ENCODE measurements around the gene TMED3.
"Not testable (repeated sequence)": the region's sequence is repeated elsewhere in the genome, so short reads cannot be mapped to it uniquely, and the experiment has no call there.

The TMED3 gene

GRCh38 chr15:79314811-79315210 is 3.9 kb downstream of the TMED3 start:
- TF ChIP-seq CTCF (IDR thresholded peaks at IDR 0.05), result no peak
- no peaks in the 10 kb centered on the region for H3K9me3 ChIP-seq (ENCODE audit: control insufficient read depth, low read length)
- H3K4me1 ChIP-seq, result no peaks in the 10 kb centered on the region
- H3K27me3 ChIP-seq (ENCODE audit: control insufficient read depth, insufficient read depth, low read length), result no peaks in the 10 kb centered on the region
- no peak overlapping the region for H3K4me3 ChIP-seq (ENCODE audit: low read depth, low read length)
- H3K79me2 ChIP-seq, result no peaks in the 10 kb centered on the region
- H2AFZ ChIP-seq, result no peak overlapping the region
- no peaks in the 10 kb centered on the region for H3K36me3 ChIP-seq (ENCODE audit: control insufficient read depth, insufficient read depth, low read length)
- H3K4me2 ChIP-seq (ENCODE audit: low read length), result no peak overlapping the region
- H3K9ac ChIP-seq, result no peak overlapping the region
- H3K27ac ChIP-seq, result no peak overlapping the region

GRCh38 chr15:79315623-79316328 is 4.9 kb downstream of the TMED3 start:
- Histone ChIP-seq H3K9me3 (ENCODE audit: control insufficient read depth, low read length) (no peaks in the 10 kb centered on the region), H3K36me3 (ENCODE audit: control insufficient read depth, insufficient read depth, low read length) (no peaks in the 10 kb centered on the region), H3K4me3 (ENCODE audit: low read depth, low read length) (no peak overlapping the region), H3K79me2 (no peaks in the 10 kb centered on the region), H2AFZ (no peak overlapping the region), H3K4me2 (ENCODE audit: low read length) (no peak overlapping the region), H3K9ac (no peak overlapping the region), H3K27me3 (ENCODE audit: control insufficient read depth, insufficient read depth, low read length) (no peaks in the 10 kb centered on the region), H3K4me1 (no peaks in the 10 kb centered on the region), H3K27ac (no peak overlapping the region)
- no peak for TF ChIP-seq CTCF (IDR thresholded peaks at IDR 0.05)

- no peak overlapping the region for H3K9ac ChIP-seq
Observed at GRCh38 chr15:79316864-79317263, 6.0 kb downstream of the TMED3 start.

GRCh38 chr15:79319973-79320372 is 9.1 kb downstream of the TMED3 start:
- not testable (repeated sequence) for H3K4me2 ChIP-seq (ENCODE audit: low read length); H3K27me3 ChIP-seq (ENCODE audit: control insufficient read depth, insufficient read depth, low read length); H3K4me3 ChIP-seq (ENCODE audit: low read depth, low read length); H3K9me3 ChIP-seq (ENCODE audit: control insufficient read depth, low read length); H3K4me1 ChIP-seq; H3K79me2 ChIP-seq; H3K9ac ChIP-seq; H3K36me3 ChIP-seq (ENCODE audit: control insufficient read depth, insufficient read depth, low read length); H3K27ac ChIP-seq; H2AFZ ChIP-seq

More at GRCh38 chr15:79316864-79317263, 6.0 kb downstream of the TMED3 start:
- H3K9me3 ChIP-seq (ENCODE audit: control insufficient read depth, low read length), result no peaks in the 10 kb centered on the region
- no peak overlapping the region for H3K4me2 ChIP-seq (ENCODE audit: low read length)
- H2AFZ ChIP-seq, result no peak overlapping the region
- H3K27ac ChIP-seq, result no peak overlapping the region
- H3K4me1 ChIP-seq, result no peaks in the 10 kb centered on the region
- H3K27me3 ChIP-seq (ENCODE audit: control insufficient read depth, insufficient read depth, low read length), result no peaks in the 10 kb centered on the region
- no peaks in the 10 kb centered on the region for H3K36me3 ChIP-seq (ENCODE audit: control insufficient read depth, insufficient read depth, low read length)
- TF ChIP-seq CTCF (IDR thresholded peaks at IDR 0.05), result no peak
- no peak overlapping the region for H3K4me3 ChIP-seq (ENCODE audit: low read depth, low read length)
- no peaks in the 10 kb centered on the region for H3K79me2 ChIP-seq

GRCh38 chr15:79321876-79322275 is 11.0 kb downstream of the TMED3 start:
- Histone ChIP-seq H3K4me3 (ENCODE audit: low read depth, low read length) (no peak overlapping the region), H3K4me2 (ENCODE audit: low read length) (no peak overlapping the region), H3K9ac (no peak overlapping the region), H3K36me3 (ENCODE audit: control insufficient read depth, insufficient read depth, low read length) (no peaks in the 10 kb centered on the region), H3K27ac (no peak overlapping the region), H3K4me1 (no peaks in the 10 kb centered on the region), H2AFZ (no peak overlapping the region), H3K79me2 (no peaks in the 10 kb centered on the region), H3K9me3 (ENCODE audit: control insufficient read depth, low read length) (no peaks in the 10 kb centered on the region), H3K27me3 (ENCODE audit: control insufficient read depth, insufficient read depth, low read length) (no peaks in the 10 kb centered on the region)
- TF ChIP-seq CTCF (IDR thresholded peaks at IDR 0.05), result no peak
